GM12891 (cell line): ENCODE measurements around the gene KLHL26.

ENCODE experiments used
- POLR2A ChIP-seq: IDR thresholded peaks from 2 replicates; pipeline ENCODE4 v1.6.1; 2011; ENCODE audit warnings: low read depth, low read length, control low read depth
- TAF1 ChIP-seq: IDR thresholded peaks from 2 replicates; pipeline ENCODE4 v1.6.1; 2011; ENCODE audit warnings: low read depth, low read length, control low read depth

DNA sequence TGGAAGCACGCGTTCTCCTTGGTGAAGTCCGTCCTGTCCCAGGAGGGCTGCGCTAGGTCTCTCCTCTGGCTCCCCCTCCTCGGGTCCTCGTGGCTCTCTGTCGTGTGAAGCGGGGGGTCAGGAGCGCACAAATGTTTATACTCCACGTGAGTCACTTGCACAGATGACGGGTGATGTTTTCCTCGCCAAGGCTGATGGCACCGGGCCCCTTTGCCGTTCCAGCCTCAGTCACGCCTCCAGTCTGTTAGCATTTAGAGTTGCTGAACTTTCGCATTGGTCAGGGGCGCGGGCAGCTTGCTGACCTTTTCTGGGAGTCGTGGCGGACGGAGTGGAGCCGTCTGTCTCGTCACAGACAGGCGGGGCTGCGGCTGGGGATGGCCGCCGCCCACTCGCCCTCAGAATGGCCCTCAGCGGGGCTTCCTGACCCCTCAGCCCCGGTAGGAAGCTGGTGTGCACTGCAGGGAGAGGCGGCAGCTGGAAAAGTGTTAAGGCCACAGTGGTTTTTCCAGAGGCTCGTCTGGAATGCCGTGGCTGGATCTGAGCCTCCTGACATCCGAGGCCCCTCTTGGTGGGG is 13.7 kb downstream of the KLHL26 start:
- TF ChIP-seq POLR2A (no peak), TAF1 (no peak)
